ENCODE measurements around the gene TES. TPM values are rescaled to one million over a fixed set of nuclear protein-coding genes. Genes with fewer than 3 reads are reported as not detected.

Gene TES
- total RNA-seq, 1 experiment from 2014 or later = 28.2 TPM

- DNase-seq = no peak
- no peaks in the 10 kb centered on the region for H3K4me1 ChIP-seq (ENCODE audit: insufficient read depth, low read length)
- Mint-ChIP-seq H3K4me1 (peaks cover 0 to 2% of the 10 kb centered on the region in 2 experiments; a peak in 2 of 4 replicates), H3K27me3 (ENCODE audit: low read depth) (no peaks in the 10 kb centered on the region), H3K27ac (no peak overlapping the region), H3K9me3 (no peaks in the 10 kb centered on the region), H3K4me3 (no peak overlapping the region), H3K36me3 (ENCODE audit: insufficient read depth in 1 of 3, low read depth in 3 of 3) (no peaks in the 10 kb centered on the region)
- no peak overlapping the region for H2AK5ac ChIP-seq (ENCODE audit: insufficient read length, low read length)
- no peak overlapping the region for H2BK5ac ChIP-seq (ENCODE audit: insufficient read length, low read length)
- no peak overlapping the region for H3K18ac ChIP-seq (ENCODE audit: insufficient read length, low read depth, low read length)
- no peaks in the 10 kb centered on the region for H3K27me3 ChIP-seq (ENCODE audit: insufficient read depth, low read length)
- H4K91ac ChIP-seq (ENCODE audit: insufficient read length, low read depth, low read length) = no peak overlapping the region
- H4K8ac ChIP-seq (replicated peaks; ENCODE audit: insufficient read length, low read depth, low read length) = no peak overlapping the region
- no peaks in the 10 kb centered on the region for H3K23me2 ChIP-seq (ENCODE audit: insufficient read length, low read depth, low read length, poor library complexity, severe bottlenecking)
- H3K79me2 ChIP-seq (ENCODE audit: insufficient read depth, low read length) = no peaks in the 10 kb centered on the region
- no CpG with 5 or more reads among the region's 2 CpGs for WGBS (ENCODE audit: extremely low coverage, insufficient read length, low lambda C conversion rate)
- TF ChIP-seq, protein P1, sequence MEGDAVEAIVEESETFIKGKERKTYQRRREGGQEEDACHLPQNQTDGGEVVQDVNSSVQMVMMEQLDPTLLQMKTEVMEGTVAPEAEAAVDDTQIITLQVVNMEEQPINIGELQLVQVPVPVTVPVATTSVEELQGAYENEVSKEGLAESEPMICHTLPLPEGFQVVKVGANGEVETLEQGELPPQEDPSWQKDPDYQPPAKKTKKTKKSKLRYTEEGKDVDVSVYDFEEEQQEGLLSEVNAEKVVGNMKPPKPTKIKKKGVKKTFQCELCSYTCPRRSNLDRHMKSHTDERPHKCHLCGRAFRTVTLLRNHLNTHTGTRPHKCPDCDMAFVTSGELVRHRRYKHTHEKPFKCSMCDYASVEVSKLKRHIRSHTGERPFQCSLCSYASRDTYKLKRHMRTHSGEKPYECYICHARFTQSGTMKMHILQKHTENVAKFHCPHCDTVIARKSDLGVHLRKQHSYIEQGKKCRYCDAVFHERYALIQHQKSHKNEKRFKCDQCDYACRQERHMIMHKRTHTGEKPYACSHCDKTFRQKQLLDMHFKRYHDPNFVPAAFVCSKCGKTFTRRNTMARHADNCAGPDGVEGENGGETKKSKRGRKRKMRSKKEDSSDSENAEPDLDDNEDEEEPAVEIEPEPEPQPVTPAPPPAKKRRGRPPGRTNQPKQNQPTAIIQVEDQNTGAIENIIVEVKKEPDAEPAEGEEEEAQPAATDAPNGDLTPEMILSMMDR (conservative IDR thresholded peaks at IDR 0.05) = no peak
- H3K27ac ChIP-seq (ENCODE audit: insufficient read length, low read depth, low read length) = no peak overlapping the region
- H3K9ac ChIP-seq (ENCODE audit: extremely low read depth, insufficient read length, low read length) = no peak overlapping the region
- no peak overlapping the region for H3K14ac ChIP-seq (ENCODE audit: insufficient read depth, low read length)
- no peak overlapping the region for H2BK20ac ChIP-seq (ENCODE audit: low read depth, low read length, poor library complexity, severe bottlenecking)
- no peak overlapping the region for H3K23ac ChIP-seq (ENCODE audit: insufficient read length, low read depth, low read length)
- no peak overlapping the region for H3T11ph ChIP-seq (ENCODE audit: low read length)
- H3K4me2 ChIP-seq (ENCODE audit: insufficient read depth, insufficient read length, low read length) = no peak overlapping the region
- no peak overlapping the region for H3K4ac ChIP-seq (ENCODE audit: low read depth, low read length)
- H4K5ac ChIP-seq (ENCODE audit: insufficient read length, low read depth, low read length) = no peak overlapping the region
- no peaks in the 10 kb centered on the region for H3K9me3 ChIP-seq (ENCODE audit: control insufficient read depth, low read depth, low read length)
- no peak overlapping the region for H2BK15ac ChIP-seq (ENCODE audit: low read depth, low read length)
- H2BK12ac ChIP-seq (ENCODE audit: insufficient read length, low read depth, low read length) = no peak overlapping the region
- no peaks in the 10 kb centered on the region for H4K20me1 ChIP-seq (ENCODE audit: control insufficient read depth, insufficient read depth, insufficient read length)
- no peak overlapping the region for H2BK120ac ChIP-seq (ENCODE audit: low read depth, low read length, poor library complexity, severe bottlenecking)
- H3K79me1 ChIP-seq (ENCODE audit: insufficient read depth, low read depth, low read length, poor library complexity, severe bottlenecking) = no peaks in the 10 kb centered on the region
- no peak overlapping the region for H3K56ac ChIP-seq (ENCODE audit: insufficient read length, low read depth, low read length)
- no peak overlapping the region for H2AFZ ChIP-seq (ENCODE audit: low read length)
Measured at GRCh38 chr7:116306409-116307048, 96.2 kb downstream of the TES start.
